ENCODE results near the gene FASN. TPM values are rescaled to one million over a fixed set of nuclear protein-coding genes. Genes with fewer than 3 reads are reported as not detected.

The FASN gene
- polyA plus RNA-seq, 5 donors = 17.0 to 71.5 (median 22.6) TPM

GRCh38 chr17:82118815-82119380, 20.9 kb upstream of the FASN start:
- DNase-seq = no peak

GRCh38 chr17:82118168-82118814, 20.3 kb upstream of the FASN start:
- no peak for DNase-seq

DNA sequence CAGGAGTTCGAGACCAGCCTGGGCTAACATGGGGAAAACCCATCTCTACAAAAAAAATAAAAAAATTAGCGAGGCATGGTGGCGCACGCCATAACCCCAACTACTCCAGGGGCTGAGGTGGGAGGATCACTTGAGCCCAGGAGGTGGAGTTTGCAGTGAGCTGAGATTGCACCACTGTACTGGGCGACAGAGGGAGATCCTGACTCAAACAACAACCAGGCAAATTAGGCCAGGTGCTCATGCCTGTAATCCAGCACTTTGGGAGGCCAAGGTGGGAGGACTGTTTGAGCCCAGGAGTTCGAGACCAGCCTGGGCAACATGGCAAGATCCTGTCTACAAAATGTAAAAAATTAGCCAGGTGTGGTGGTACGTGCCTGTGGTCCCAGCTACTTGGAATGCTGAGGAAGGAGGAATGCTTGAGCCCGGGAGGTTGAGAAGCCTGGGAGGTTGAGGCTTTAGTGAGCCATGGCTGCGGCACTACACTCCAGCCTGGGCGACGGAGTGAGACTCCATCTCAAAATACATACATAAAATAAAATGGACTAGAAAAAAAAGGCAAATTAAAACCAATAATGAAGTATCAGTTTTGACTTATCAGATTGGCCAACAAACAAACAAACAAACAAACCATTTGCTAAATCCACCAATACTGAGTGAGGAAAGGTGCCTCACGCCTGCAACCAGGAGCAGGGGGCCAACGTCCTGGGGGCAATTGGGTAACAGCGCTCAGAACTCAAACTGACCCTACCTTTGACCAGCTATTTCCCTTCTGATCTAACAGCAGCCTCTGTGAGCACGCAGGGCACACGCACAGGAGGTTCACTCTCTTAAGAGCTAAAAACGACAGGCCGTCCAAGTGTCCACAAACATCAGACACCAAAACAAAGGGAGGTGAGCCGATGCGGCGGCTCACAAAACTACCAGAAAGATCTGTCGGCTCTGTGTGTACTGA, 19.4 kb upstream of the FASN start:
- no peak for DNase-seq

- no peak for DNase-seq
Observed at GRCh38 chr17:82116246-82116645, 18.2 kb upstream of the FASN start.

GRCh38 chr17:82114872-82115271, 16.8 kb upstream of the FASN start:
- DNase-seq = no peak

DNA sequence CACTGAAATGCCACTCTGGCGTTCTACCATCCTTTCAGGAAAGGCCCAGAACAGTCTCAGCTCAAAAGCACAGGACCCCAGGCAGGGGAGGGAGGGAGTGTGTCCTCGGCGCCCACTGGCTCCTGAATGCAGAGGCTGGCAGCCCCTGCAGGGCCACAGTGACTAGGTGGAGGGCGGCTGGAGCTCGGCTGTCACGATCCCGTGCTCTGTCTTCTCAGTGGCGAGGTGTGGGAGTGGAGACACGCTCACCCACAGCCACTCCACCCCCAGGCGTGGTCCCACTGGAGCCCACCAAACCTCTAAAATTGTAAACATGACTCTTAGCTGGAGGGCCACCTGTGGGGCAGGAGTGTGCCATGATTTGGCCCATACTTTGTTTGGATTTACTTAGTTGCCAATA, 16.4 kb upstream of the FASN start:
- no peak for DNase-seq

GRCh38 chr17:82113941-82114340, 15.9 kb upstream of the FASN start:
- DNase-seq = no peak

DNA sequence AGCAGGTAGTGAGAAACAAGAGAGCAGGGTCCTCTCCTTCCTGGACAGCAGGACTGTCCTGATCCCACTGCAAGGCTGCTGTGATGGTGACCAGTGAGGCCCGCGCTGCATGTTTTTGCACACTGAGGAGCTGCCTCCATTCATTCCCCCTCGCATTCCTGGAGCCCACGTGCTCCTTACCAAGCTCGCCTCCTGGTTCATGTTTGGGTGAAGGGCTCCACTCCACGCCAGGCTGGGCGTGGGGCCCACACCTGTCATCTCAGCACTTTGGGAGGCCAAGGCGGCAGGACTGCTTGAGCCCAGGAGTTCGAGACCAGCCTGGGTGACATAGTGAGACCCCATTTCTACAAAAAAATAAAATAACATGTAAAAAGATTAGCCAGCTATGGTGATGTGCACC, 15.4 kb upstream of the FASN start:
- DNase-seq = no peak

DNA sequence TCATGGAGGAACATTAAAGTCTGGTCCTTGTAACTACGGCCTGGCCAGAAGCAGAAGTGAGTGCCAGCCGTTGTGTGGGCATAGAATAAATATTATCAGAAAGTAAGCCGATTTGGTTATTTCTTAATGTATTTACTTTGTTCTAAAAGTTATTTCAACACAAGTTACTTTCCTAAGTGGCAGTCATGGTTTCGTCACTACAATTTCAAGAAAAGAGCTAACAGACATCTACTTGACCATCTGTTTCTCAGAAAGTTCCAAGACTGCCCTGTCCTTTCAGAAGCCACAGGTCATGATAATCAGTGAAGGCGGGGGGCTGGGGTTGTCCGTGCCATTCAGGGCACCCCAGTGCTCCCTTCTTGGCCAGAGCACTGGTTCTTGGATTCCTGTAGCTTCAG, 14.9 kb upstream of the FASN start:
- no peak for DNase-seq

DNA sequence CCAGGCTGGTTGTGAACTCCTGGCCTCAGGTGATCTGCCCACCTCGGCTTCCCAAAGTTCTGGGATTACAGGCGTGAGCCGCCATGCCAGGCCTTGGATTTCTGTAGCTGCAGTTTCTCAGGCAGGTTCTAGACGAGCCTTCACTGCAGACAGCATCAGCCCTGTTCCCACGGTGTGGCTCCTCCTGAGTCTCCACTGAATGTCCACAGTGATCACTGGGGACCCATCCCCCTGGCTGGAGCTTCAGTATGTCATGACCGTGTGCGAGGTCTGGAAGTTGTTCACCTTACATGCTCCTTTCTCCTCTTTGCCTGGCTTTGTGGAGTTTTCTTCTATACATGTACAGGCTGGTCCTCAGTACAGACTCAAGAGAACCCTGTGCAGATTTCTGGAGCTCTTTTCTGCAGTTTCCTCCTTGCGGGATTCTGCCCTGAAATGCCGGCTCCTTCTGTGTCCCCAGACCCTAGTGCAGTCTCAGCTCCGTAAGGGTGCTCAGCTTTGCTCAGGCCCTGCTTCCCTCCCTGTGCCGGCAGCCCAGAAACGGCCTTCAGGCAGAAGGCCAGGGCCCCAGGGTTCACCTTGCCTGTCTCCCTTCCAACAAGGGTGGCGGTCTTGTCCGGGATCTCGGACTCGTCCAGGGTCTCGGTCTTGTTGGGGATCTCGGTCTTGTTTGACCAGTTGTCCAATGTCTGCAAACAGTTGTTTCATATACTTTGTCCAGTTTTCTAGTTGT, 14.3 kb upstream of the FASN start:
- DNase-seq = no peak

GRCh38 chr17:82110298-82110697, 12.3 kb upstream of the FASN start:
- DNase-seq = no peak

DNA sequence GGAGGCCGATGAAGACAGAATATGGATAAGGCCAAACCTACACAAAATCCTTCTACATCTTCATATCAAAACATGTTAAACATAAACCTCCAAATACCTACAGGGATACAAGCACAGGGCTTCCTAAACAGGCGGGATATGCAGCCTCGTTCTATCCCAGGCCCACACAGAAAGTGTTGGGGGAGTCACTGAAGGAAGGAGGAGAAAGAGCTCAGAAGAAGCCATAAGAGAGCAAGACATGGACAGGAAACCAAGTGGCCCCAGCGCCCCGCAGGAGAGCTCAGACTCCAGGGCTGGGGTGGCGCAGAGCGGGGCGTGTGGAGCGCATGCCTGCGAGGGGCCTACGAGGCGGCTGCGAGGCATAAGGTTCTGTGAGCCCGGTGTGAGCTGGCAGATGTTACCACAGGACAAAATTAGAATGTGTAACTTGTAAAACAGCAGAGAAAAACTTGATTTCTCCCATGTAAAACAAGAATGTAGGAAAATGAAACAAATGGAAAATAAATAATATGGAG, 11.0 kb upstream of the FASN start:
- DNase-seq = no peak

DNA sequence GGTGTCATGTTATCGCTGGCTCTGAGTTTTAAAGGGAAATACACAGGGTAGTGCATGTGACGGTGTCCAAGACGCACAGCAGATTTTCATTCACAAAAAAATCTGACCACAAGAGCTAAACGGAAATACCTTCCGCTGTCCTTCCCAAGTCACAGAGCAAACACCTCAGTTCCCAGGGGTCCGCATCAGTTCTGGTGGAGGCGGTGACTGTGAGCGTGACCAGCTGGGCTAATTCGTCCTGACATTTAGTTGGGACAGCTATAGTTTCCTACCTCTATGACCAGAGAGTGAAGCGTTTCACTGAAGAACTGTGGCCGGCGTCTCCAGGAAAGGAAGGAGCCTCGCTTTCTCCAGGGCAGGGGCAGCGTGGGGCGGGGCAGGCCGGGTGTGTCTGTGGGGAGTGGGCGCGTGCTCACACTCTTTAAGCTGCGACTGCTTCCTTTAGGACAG, 10.5 kb upstream of the FASN start:
- DNase-seq = no peak

GRCh38 chr17:82108038-82108437, 10.0 kb upstream of the FASN start:
- no peak for DNase-seq

DNA sequence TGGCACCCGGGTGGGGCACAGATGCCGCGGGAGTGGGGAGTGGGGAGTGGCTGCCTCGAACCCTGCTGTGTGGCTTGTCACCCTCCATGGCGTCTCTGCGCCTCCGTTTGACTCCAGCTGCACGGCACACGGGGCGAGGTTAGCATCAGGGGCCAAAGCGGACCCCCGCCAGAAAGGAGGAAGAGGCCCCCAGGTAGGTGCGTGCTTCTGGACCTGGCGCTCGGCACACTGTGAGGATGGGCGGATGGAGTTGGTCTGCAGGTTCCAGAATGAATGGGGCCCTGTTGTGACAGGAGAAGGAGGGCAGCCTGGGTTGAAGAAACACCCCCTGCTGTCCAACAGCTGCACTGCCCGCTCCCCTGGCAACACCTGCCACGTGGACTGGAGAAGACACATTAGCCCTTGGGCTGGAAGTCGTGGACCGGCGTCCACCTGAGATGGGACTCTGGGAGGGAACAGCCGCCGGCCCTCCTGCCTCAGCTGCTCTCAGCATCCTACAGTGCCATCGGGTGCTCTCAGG, 9.4 kb upstream of the FASN start:
- DNase-seq = no peak

DNA sequence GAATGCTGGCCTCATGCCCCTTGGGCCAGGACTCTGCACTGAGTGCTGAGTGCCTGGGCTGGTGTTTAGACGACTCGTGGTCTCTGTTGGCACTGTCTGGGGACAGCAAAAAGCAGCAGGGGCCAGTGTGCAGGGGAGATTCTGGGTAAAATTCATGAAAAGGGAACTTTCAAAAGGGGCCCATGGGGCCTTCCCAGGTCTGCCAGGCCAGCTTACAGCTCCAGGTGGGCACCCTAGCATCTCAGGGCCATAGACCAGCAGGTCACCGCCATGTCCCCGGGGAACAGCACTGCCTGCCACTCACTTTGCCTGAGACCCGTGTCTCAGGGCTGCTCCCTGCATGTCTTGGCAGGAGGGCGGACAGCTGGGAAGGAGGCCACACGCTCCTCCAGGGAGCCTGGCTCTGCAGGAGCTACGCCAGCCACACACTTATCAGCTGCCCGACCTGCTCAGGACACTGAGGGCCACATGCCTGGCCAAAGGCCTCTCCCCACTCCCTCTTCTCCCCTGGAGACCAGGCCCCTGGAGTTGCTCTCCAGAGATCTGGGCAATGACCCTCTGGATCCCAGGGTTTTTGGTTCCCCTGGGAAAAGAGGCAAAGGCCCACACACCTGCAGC, 8.8 kb upstream of the FASN start:
- no peak for DNase-seq

DNA sequence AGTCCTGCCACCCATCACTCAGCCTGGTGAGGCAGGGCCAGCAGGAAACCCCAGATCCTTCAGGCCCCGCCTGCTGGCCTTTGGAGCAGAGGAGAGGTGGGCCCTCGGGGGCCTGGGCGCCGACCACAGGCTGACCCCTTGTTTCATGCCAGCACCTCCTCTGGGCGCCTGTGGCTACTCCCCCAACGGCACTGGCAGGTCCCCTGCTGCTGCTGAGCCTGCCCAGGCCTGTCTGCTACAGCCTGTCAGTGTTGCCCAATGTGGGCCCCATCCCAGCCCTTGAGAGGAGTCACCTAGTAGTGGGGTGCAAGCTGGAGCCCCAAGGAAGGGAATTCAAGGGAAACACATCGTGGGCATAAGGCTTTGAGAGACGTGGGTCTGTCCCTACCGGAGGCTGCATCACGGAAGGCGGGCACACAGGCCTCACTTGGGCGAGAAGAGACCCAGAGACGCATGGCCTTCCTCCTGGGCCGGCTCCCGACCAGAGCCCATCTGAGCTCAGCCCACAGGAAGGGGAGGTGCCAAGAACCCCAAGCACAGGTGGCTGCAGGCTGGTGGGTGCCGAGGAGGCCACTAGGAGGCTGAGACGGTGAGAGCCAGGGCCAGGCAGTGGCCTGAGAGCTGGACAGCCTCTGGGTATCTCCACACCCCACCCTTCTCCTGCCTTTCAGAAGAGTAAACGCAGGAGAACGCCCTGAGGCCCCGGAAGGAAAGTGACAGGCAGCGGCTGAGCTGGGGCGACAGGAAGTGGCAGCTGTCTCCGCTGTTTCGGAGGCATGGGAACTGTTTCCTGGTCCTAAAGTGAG, 8.0 kb upstream of the FASN start:
- DNase-seq = peak in 1 of 2 donors; percentile 33

GRCh38 chr17:82105417-82105881, 7.4 kb upstream of the FASN start:
- no peak for DNase-seq

DNA sequence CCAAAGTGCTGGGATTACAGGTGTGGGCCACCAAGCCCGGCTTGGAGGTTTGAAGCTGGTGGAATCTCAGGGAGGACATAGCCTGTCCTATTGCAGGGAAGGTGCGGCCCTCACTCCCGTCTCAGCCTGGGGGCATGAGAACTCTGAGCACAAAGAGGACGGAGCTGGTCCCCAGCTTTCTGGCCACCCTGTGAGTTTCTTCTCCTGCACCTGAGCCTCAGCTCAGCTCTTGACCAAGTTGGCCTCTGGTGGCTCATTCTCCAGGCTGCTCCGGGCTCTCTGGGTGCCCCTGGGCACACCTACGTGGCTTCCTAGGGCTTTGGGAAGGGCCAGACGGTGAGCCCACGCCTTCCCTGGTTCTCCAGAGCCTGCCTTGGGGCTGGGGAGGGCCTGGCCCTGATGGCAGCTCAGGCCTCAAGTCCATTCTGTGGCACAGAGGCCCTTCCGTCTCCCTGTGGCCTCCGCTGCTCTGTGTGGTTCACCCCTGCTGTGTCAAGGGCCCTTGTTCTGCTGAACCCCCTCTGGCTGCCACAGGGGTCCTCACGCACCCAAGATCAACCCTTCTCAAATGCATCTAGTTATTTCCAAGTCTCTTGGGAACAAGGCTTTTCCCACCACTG, 6.9 kb upstream of the FASN start:
- no peak for DNase-seq
